Natural killer cell (primary cell): ENCODE measurements around the gene PIGK. TPM values are rescaled to one million over a fixed set of nuclear protein-coding genes. Genes with fewer than 3 reads are reported as not detected.

Source experiments
- ATAC-seq, 3 donors: fragments of 150-1000 bp in 2 of 3; fragments of 200-7000 bp in 1 of 3; cut with Tn5 transposase; 1 replicate in 1 of 3; 2 replicates in 2 of 3; pipeline ENCODE4 v1.10.0; 2021; ENCODE audit warnings: mild to moderate bottlenecking in 2 of 3, moderate library complexity in 2 of 3
- DNase-seq, 2 donors: peaks; one replicate each; pipeline versions ENCODE4 v3.0.0 to v3.0.0-alpha.2; 2013 to 2021; ENCODE audit warnings: mixed read lengths in 1 of 2
- H3K27ac ChIP-seq: one replicate; pipeline ENCODE4 v1.5.1; 2013; ENCODE audit warnings: mild to moderate bottlenecking, low read length
- H3K27me3 ChIP-seq: one replicate; pipeline ENCODE4 v1.6.1; 2013; ENCODE audit warnings: low read length; ENCODE audit not compliant: control insufficient read depth, insufficient read depth
- H3K36me3 ChIP-seq: one replicate; pipeline ENCODE4 v1.6.1; 2013; ENCODE audit warnings: low read length; ENCODE audit not compliant: control insufficient read depth, insufficient read depth
- H3K4me1 ChIP-seq: one replicate; pipeline ENCODE4 v1.6.1; 2013; ENCODE audit warnings: low read length; ENCODE audit not compliant: control insufficient read depth, insufficient read depth
- H3K4me3 ChIP-seq: one replicate; pipeline ENCODE4 v1.5.1; 2013; ENCODE audit warnings: low read length
- H3K9me3 ChIP-seq: one replicate; pipeline ENCODE4 v1.6.1; 2013; ENCODE audit warnings: low read length; ENCODE audit not compliant: control insufficient read depth, insufficient read depth
- H3K27ac Mint-ChIP-seq, 2 donors: one replicate each; pipeline ENCODE4 v1.8.0; 2022; ENCODE audit warnings: mild to moderate bottlenecking in 2 of 2, mixed read lengths in 2 of 2, moderate library complexity in 1 of 2
- H3K27me3 Mint-ChIP-seq, 2 donors: one replicate each; pipeline ENCODE4 v1.8.0; 2022; ENCODE audit warnings: low read depth in 2 of 2, mixed read lengths in 2 of 2
- H3K36me3 Mint-ChIP-seq: one replicate; pipeline ENCODE4 v1.8.0; 2022; ENCODE audit warnings: mixed read lengths
- H3K4me1 Mint-ChIP-seq, 2 donors: one replicate each; pipeline ENCODE4 v1.8.0; 2022; ENCODE audit warnings: mixed read lengths in 2 of 2
- H3K4me3 Mint-ChIP-seq: one replicate; pipeline ENCODE4 v1.8.0; 2022; ENCODE audit warnings: mild to moderate bottlenecking, moderate library complexity, mixed read lengths
- H3K9me3 Mint-ChIP-seq, 2 donors: one replicate each; pipeline ENCODE4 v1.8.0; 2022; ENCODE audit warnings: mixed read lengths in 2 of 2
- CTCF ChIP-seq: fragments of 200-600 bp; IDR thresholded peaks from one replicate; pipeline ENCODE4 v1.8.0; 2022; ENCODE audit warnings: antibody characterized with exemption
- WGBS: methylation state at CpG from one replicate; pipeline ENCODE4 v1.1.7; 2013; ENCODE audit warnings: missing lambda C conversion rate; ENCODE audit not compliant: insufficient coverage; 5-methylcytosine and 5-hydroxymethylcytosine counted together
- intact Hi-C: fragments of 100-400 bp; cut with micrococcal nuclease; formaldehyde crosslinking; loops from one replicate; pipeline ENCODE4 v1.14.2; 2022
- total RNA-seq, 4 donors: library from RNA; stranded (reverse); fragments of 120-200 nt in 1 of 4; gene quantifications; one replicate each; pipeline versions ENCODE4 v1.2.3 to v1.2.4, GENCODE V29; 2013 to 2022

Gene PIGK
- total RNA-seq, 3 donors from 2014 or later (not counting 1 experiment from before 2014, with no cell fraction given) = 25.4 to 29.9 (median 27.8) TPM

GRCh38 chr1:77263708-77264107, 44.5 kb upstream of the PIGK start:
- Mint-ChIP-seq H3K36me3 (no peaks in the 10 kb centered on the region), H3K4me1 (peaks cover 0 to 7% of the 10 kb centered on the region in 2 donors), H3K9me3 (no peaks in the 10 kb centered on the region), H3K27ac (no peak overlapping the region), H3K27me3 (peaks cover 0 to 6% of the 10 kb centered on the region in 2 donors), H3K4me3 (no peak overlapping the region)
- Histone ChIP-seq H3K4me3 (no peak overlapping the region), H3K36me3 (no peaks in the 10 kb centered on the region), H3K27ac (no peak overlapping the region), H3K9me3 (no peaks in the 10 kb centered on the region), H3K27me3 (no peaks in the 10 kb centered on the region), H3K4me1 (no peaks in the 10 kb centered on the region)
- TF ChIP-seq CTCF = no peak
- DNase-seq (no peak), ATAC-seq (no peak)
- intact Hi-C loops = no loop called here
- no CpG with 5 or more reads among the region's 1 CpG for WGBS

GRCh38 chr1:77253211-77253610, 34.0 kb upstream of the PIGK start:
- WGBS = no CpG with 5 or more reads among the region's 1 CpG
- peaks cover 50% of the 10 kb centered on the region for H3K36me3 Mint-ChIP-seq
- Histone ChIP-seq H3K36me3 (no peaks in the 10 kb centered on the region), H3K27ac (no peak overlapping the region), H3K4me1 (no peaks in the 10 kb centered on the region), H3K4me3 (no peak overlapping the region), H3K9me3 (peaks cover 7% of the 10 kb centered on the region), H3K27me3 (no peaks in the 10 kb centered on the region)
- H3K27me3 Mint-ChIP-seq = peaks cover 0 to 8% of the 10 kb centered on the region in 2 donors
- no peaks in the 10 kb centered on the region for H3K4me1 Mint-ChIP-seq
- intact Hi-C loops = no loop called here
- no peak for TF ChIP-seq CTCF
- H3K9me3 Mint-ChIP-seq = peaks cover 18 to 23% of the 10 kb centered on the region in 2 donors
- ATAC-seq = no peak
- no peak for DNase-seq
- H3K27ac Mint-ChIP-seq = no peak overlapping the region
- H3K4me3 Mint-ChIP-seq = no peak overlapping the region

GRCh38 chr1:77250126-77250525, 30.9 kb upstream of the PIGK start:
- peaks cover 0 to 8% of the 10 kb centered on the region in 2 donors for H3K27me3 Mint-ChIP-seq
- H3K4me3 Mint-ChIP-seq = no peak overlapping the region
- Histone ChIP-seq H3K4me1 (no peaks in the 10 kb centered on the region), H3K36me3 (no peaks in the 10 kb centered on the region), H3K4me3 (no peak overlapping the region), H3K27me3 (no peaks in the 10 kb centered on the region), H3K9me3 (peaks cover 11% of the 10 kb centered on the region), H3K27ac (no peak overlapping the region)
- no peak overlapping the region for H3K27ac Mint-ChIP-seq
- intact Hi-C loops = no loop called here
- ATAC-seq (no peak), DNase-seq (no peak)
- peaks cover 16 to 20% of the 10 kb centered on the region in 2 donors for H3K9me3 Mint-ChIP-seq
- TF ChIP-seq CTCF = no peak
- peaks cover 54% of the 10 kb centered on the region for H3K36me3 Mint-ChIP-seq
- no CpG with 5 or more reads among the region's 1 CpG for WGBS
- no peaks in the 10 kb centered on the region for H3K4me1 Mint-ChIP-seq

- 90% methylated on average over 2 of the region's 2 CpGs for WGBS
- peaks cover 2% of the 10 kb centered on the region for H3K27me3 ChIP-seq
- DNase-seq = no peak
- H3K27me3 Mint-ChIP-seq = peaks cover 0 to 6% of the 10 kb centered on the region in 2 donors
- no peak overlapping the region for H3K4me3 ChIP-seq
- H3K9me3 Mint-ChIP-seq = peaks cover 13 to 16% of the 10 kb centered on the region in 2 donors
- peaks cover 5% of the 10 kb centered on the region for H3K9me3 ChIP-seq
- ATAC-seq = no peak
- intact Hi-C loops = no loop called here
- no peak for TF ChIP-seq CTCF
- no peak overlapping the region for H3K27ac ChIP-seq
- H3K36me3 ChIP-seq = no peaks in the 10 kb centered on the region
- H3K4me3 Mint-ChIP-seq = no peak overlapping the region
- H3K27ac Mint-ChIP-seq = no peak overlapping the region
- H3K4me1 ChIP-seq = no peaks in the 10 kb centered on the region
- no peaks in the 10 kb centered on the region for H3K4me1 Mint-ChIP-seq
- H3K36me3 Mint-ChIP-seq = peaks cover 39% of the 10 kb centered on the region
Observed at GRCh38 chr1:77245830-77246229, 26.6 kb upstream of the PIGK start.
